Peyer's patch (tissue), 4 donors: Measurements from ENCODE around the gene WWOX.

Source experiments
- CTCF ChIP-seq, 6 experiments: fragments of 450-650 bp in 4 of 6; fragments of 200-600 bp in 2 of 6; sonication (generic) in 1 of 6; IDR thresholded peaks; one replicate each; pipeline ENCODE4 v1.5.1; 2017 to 2019; ENCODE audit warnings: antibody characterized with exemption in 6 of 6, mild to moderate bottlenecking in 3 of 6, moderate library complexity in 1 of 6
- POLR2A ChIP-seq, 2 donors: fragments of 450-650 bp; IDR thresholded peaks; one replicate each; pipeline ENCODE4 v1.5.1; 2017; ENCODE audit warnings: antibody characterized with exemption in 2 of 2, mild to moderate bottlenecking in 2 of 2, moderate library complexity in 2 of 2

GRCh38 chr16:78744099-78744498 is 644.6 kb downstream of the WWOX start:
- TF ChIP-seq CTCF (IDR thresholded peaks at IDR 0.05) = no peak
- no peak for TF ChIP-seq POLR2A (IDR thresholded peaks at IDR 0.05)
